Immature natural killer cell (primary cell): ENCODE results near the gene TMEM218. TPM values are rescaled to one million over a fixed set of nuclear protein-coding genes. Genes with fewer than 3 reads are reported as not detected.
A peak's percentile ranks its signal among the peaks of the same experiment; 100 is the strongest.

Experiments used
- DNase-seq, 3 donors: peaks; one replicate each; pipeline ENCODE4 v3.0.0; 2022; ENCODE audit warnings: mixed read lengths in 1 of 3
- H3K27ac Mint-ChIP-seq, 6 donors: one replicate each; pipeline ENCODE4 v1.8.0; 2020; ENCODE audit warnings: mixed read lengths in 6 of 6, mild to moderate bottlenecking in 5 of 6, inconsistent platforms in 4 of 6, moderate library complexity in 3 of 6
- H3K27me3 Mint-ChIP-seq, 3 donors: one replicate each; pipeline ENCODE4 v1.8.0; 2020 to 2021; ENCODE audit warnings: low read depth in 3 of 3, mild to moderate bottlenecking in 3 of 3, mixed read lengths in 3 of 3, moderate library complexity in 3 of 3, inconsistent platforms in 1 of 3
- H3K36me3 Mint-ChIP-seq, 3 donors: one replicate each; pipeline ENCODE4 v1.8.0; 2020; ENCODE audit warnings: mixed read lengths in 3 of 3, inconsistent platforms in 2 of 3, mild to moderate bottlenecking in 2 of 3
- H3K4me1 Mint-ChIP-seq, 2 donors: one replicate each; pipeline ENCODE4 v1.8.0; 2020; ENCODE audit warnings: inconsistent platforms in 2 of 2, mild to moderate bottlenecking in 2 of 2, mixed read lengths in 2 of 2, moderate library complexity in 1 of 2
- H3K4me3 Mint-ChIP-seq, 5 donors: one replicate each; pipeline ENCODE4 v1.8.0; 2020; ENCODE audit warnings: mild to moderate bottlenecking in 5 of 5, mixed read lengths in 5 of 5, inconsistent platforms in 3 of 5, moderate library complexity in 3 of 5
- H3K9me3 Mint-ChIP-seq, 6 donors: one replicate each; pipeline ENCODE4 v1.8.0; 2020; ENCODE audit warnings: mild to moderate bottlenecking in 6 of 6, mixed read lengths in 6 of 6, inconsistent platforms in 4 of 6, moderate library complexity in 3 of 6
- polyA plus RNA-seq, 3 donors: library from polyadenylated mRNA; unstranded; fragments of 300-500 nt; fragmentation: Illumina TruSeq; gene quantifications; one replicate each; pipeline ENCODE4 v1.2.3, GENCODE V29; 2021

Gene TMEM218
- polyA plus RNA-seq, 3 donors from 2014 or later = 39.9 to 54.9 (median 46.6) TPM

GRCh38 chr11:125141686-125142535 lies 30.5 kb upstream of the TMEM218 start:
- H3K36me3 Mint-ChIP-seq = no peaks in the 10 kb centered on the region
- H3K27ac Mint-ChIP-seq = no peak overlapping the region
- H3K4me3 Mint-ChIP-seq = peak overlapping the region in 1 of 5 donors; percentile 57
- peaks cover 0 to 8% of the 10 kb centered on the region in 2 donors for H3K4me1 Mint-ChIP-seq
- peaks cover 7 to 25% (median 13%) of the 10 kb centered on the region in 3 donors for H3K27me3 Mint-ChIP-seq
- DNase-seq = peak; percentile 46 to 55 (median 48)
- no peaks in the 10 kb centered on the region for H3K9me3 Mint-ChIP-seq

- no peak for DNase-seq
- peaks cover 0 to 8% of the 10 kb centered on the region in 2 donors for H3K4me1 Mint-ChIP-seq
- H3K36me3 Mint-ChIP-seq = no peaks in the 10 kb centered on the region
- H3K27ac Mint-ChIP-seq = no peak overlapping the region
- no peaks in the 10 kb centered on the region for H3K9me3 Mint-ChIP-seq
- H3K4me3 Mint-ChIP-seq = no peak overlapping the region
- H3K27me3 Mint-ChIP-seq = peaks cover 7 to 25% (median 13%) of the 10 kb centered on the region in 3 donors
These were observed 29.8 kb upstream of the TMEM218 start for GRCh38 chr11:125141178-125141577.

- Mint-ChIP-seq H3K4me1 (peaks cover 0 to 8% of the 10 kb centered on the region in 2 donors), H3K36me3 (no peaks in the 10 kb centered on the region), H3K9me3 (no peaks in the 10 kb centered on the region), H3K27me3 (peaks cover 9 to 25% (median 17%) of the 10 kb centered on the region in 3 donors), H3K4me3 (no peak overlapping the region), H3K27ac (no peak overlapping the region)
- DNase-seq = no peak
These were observed 28.8 kb upstream of the TMEM218 start for GRCh38 chr11:125140233-125140632.

- H3K27me3 Mint-ChIP-seq = peaks cover 9 to 27% (median 17%) of the 10 kb centered on the region in 3 donors
- peaks cover 0 to 8% of the 10 kb centered on the region in 2 donors for H3K4me1 Mint-ChIP-seq
- DNase-seq = no peak
- no peak overlapping the region for H3K27ac Mint-ChIP-seq
- H3K36me3 Mint-ChIP-seq = no peaks in the 10 kb centered on the region
- no peak overlapping the region for H3K4me3 Mint-ChIP-seq
- H3K9me3 Mint-ChIP-seq = no peaks in the 10 kb centered on the region
These were observed 28.4 kb upstream of the TMEM218 start for GRCh38 chr11:125139778-125140177.

GRCh38 chr11:125138966-125139365 lies 27.5 kb upstream of the TMEM218 start:
- Mint-ChIP-seq H3K4me3 (no peak overlapping the region), H3K27ac (no peak overlapping the region), H3K9me3 (no peaks in the 10 kb centered on the region), H3K4me1 (peaks cover 0 to 8% of the 10 kb centered on the region in 2 donors), H3K36me3 (no peaks in the 10 kb centered on the region), H3K27me3 (peaks cover 9 to 29% (median 17%) of the 10 kb centered on the region in 3 donors)
- DNase-seq = no peak

GRCh38 chr11:125136001-125136400 lies 24.6 kb upstream of the TMEM218 start:
- Mint-ChIP-seq H3K4me3 (no peak overlapping the region), H3K4me1 (no peaks in the 10 kb centered on the region), H3K36me3 (no peaks in the 10 kb centered on the region), H3K27ac (no peak overlapping the region), H3K27me3 (peaks cover 7 to 21% (median 8%) of the 10 kb centered on the region in 3 donors), H3K9me3 (peaks cover 0 to 2% (median 0%) of the 10 kb centered on the region in 6 donors)
- DNase-seq = no peak

- peaks cover 0 to 2% (median 0%) of the 10 kb centered on the region in 6 donors for H3K9me3 Mint-ChIP-seq
- no peak overlapping the region for H3K4me3 Mint-ChIP-seq
These were observed 21.2 kb upstream of the TMEM218 start for GRCh38 chr11:125132596-125132995.

GRCh38 chr11:125132071-125132470 lies 20.6 kb upstream of the TMEM218 start:
- Mint-ChIP-seq H3K27ac (no peak overlapping the region), H3K36me3 (no peaks in the 10 kb centered on the region), H3K4me1 (no peaks in the 10 kb centered on the region), H3K4me3 (no peak overlapping the region), H3K9me3 (peaks cover 0 to 2% (median 0%) of the 10 kb centered on the region in 6 donors), H3K27me3 (peaks cover 7 to 32% (median 16%) of the 10 kb centered on the region in 3 donors)
- DNase-seq = no peak

More at GRCh38 chr11:125132596-125132995, 21.2 kb upstream of the TMEM218 start:
- no peaks in the 10 kb centered on the region for H3K4me1 Mint-ChIP-seq
- DNase-seq = no peak
- peaks cover 7 to 29% (median 16%) of the 10 kb centered on the region in 3 donors for H3K27me3 Mint-ChIP-seq
- no peaks in the 10 kb centered on the region for H3K36me3 Mint-ChIP-seq
- no peak overlapping the region for H3K27ac Mint-ChIP-seq

- Mint-ChIP-seq H3K4me3 (no peak overlapping the region), H3K36me3 (no peaks in the 10 kb centered on the region), H3K9me3 (peaks cover 0 to 2% (median 0%) of the 10 kb centered on the region in 6 donors), H3K27ac (no peak overlapping the region), H3K27me3 (peaks cover 12 to 35% (median 15%) of the 10 kb centered on the region in 3 donors), H3K4me1 (no peaks in the 10 kb centered on the region)
- DNase-seq = no peak
These were observed 18.0 kb upstream of the TMEM218 start for GRCh38 chr11:125129316-125129993.

GRCh38 chr11:125128450-125128849 lies 17.0 kb upstream of the TMEM218 start:
- Mint-ChIP-seq H3K27ac (no peak overlapping the region), H3K4me3 (no peak overlapping the region), H3K36me3 (peaks cover 0 to 3% (median 0%) of the 10 kb centered on the region in 3 donors), H3K9me3 (peaks cover 0 to 2% (median 0%) of the 10 kb centered on the region in 6 donors), H3K4me1 (peaks cover 0 to 4% of the 10 kb centered on the region in 2 donors), H3K27me3 (peaks cover 10 to 31% (median 14%) of the 10 kb centered on the region in 3 donors)
- DNase-seq = no peak

GRCh38 chr11:125124618-125124992 lies 13.2 kb upstream of the TMEM218 start:
- H3K27me3 Mint-ChIP-seq = peaks cover 10 to 25% (median 10%) of the 10 kb centered on the region in 3 donors
- H3K4me3 Mint-ChIP-seq = no peak overlapping the region
- H3K4me1 Mint-ChIP-seq = peaks cover 0 to 4% of the 10 kb centered on the region in 2 donors
- H3K36me3 Mint-ChIP-seq = peaks cover 0 to 3% (median 0%) of the 10 kb centered on the region in 3 donors
- no peak overlapping the region for H3K27ac Mint-ChIP-seq
- no peak for DNase-seq
- H3K9me3 Mint-ChIP-seq = no peaks in the 10 kb centered on the region

GRCh38 chr11:125123947-125124617 lies 12.7 kb upstream of the TMEM218 start:
- Mint-ChIP-seq H3K4me1 (peaks cover 0 to 4% of the 10 kb centered on the region in 2 donors), H3K27ac (no peak overlapping the region), H3K9me3 (no peaks in the 10 kb centered on the region), H3K27me3 (peaks cover 8 to 22% (median 9%) of the 10 kb centered on the region in 3 donors), H3K36me3 (peaks cover 0 to 3% (median 0%) of the 10 kb centered on the region in 3 donors), H3K4me3 (peak overlapping the region in 3 of 5 donors; percentile 0 to 57 (median 10))
- peak in 2 of 3 donors; percentile 27 to 41 for DNase-seq

GRCh38 chr11:125123194-125123946 lies 11.9 kb upstream of the TMEM218 start:
- no peak overlapping the region for H3K27ac Mint-ChIP-seq
- peak overlapping the region in 1 of 5 donors; percentile 57 for H3K4me3 Mint-ChIP-seq
- peaks cover 0 to 3% (median 0%) of the 10 kb centered on the region in 3 donors for H3K36me3 Mint-ChIP-seq
- H3K27me3 Mint-ChIP-seq = peaks cover 2 to 18% (median 9%) of the 10 kb centered on the region in 3 donors
- DNase-seq = no peak
- H3K4me1 Mint-ChIP-seq = peaks cover 0 to 4% of the 10 kb centered on the region in 2 donors
- H3K9me3 Mint-ChIP-seq = no peaks in the 10 kb centered on the region
